Sigmoid colon (tissue), 7 donors: ENCODE data around the gene SPOP. TPM values are rescaled to one million over a fixed set of nuclear protein-coding genes. Genes with fewer than 3 reads are reported as not detected.
A peak's percentile ranks its signal among the peaks of the same experiment; 100 is the strongest.

Experiments
- DNase-seq: peaks from one replicate; pipeline ENCODE4 v3.0.0-alpha.2; 2019
- H3K27ac ChIP-seq, 4 donors: fragments of 200-600 bp; sonication (generic); one replicate each; pipeline ENCODE4 v1.5.1; 2016 to 2019; ENCODE audit warnings: mild to moderate bottlenecking in 1 of 4
- H3K27me3 ChIP-seq, 3 donors: fragments of 200-600 bp; sonication (generic); one replicate each; pipeline ENCODE4 v1.5.1; 2019; ENCODE audit warnings: mild to moderate bottlenecking in 1 of 3
- H3K36me3 ChIP-seq, 4 donors: fragments of 200-600 bp; sonication (generic); one replicate each; pipeline ENCODE4 v1.5.1; 2016 to 2019
- H3K4me1 ChIP-seq, 4 donors: fragments of 200-600 bp; sonication (generic); one replicate each; pipeline ENCODE4 v1.5.1; 2017 to 2019
- H3K4me3 ChIP-seq, 4 donors: fragments of 200-600 bp; sonication (generic); one replicate each; pipeline ENCODE4 v1.5.1; 2017 to 2019; ENCODE audit warnings: mild to moderate bottlenecking in 2 of 4, moderate library complexity in 1 of 4
- H3K9me3 ChIP-seq, 4 donors: fragments of 200-600 bp in 3 of 4; sonication (generic) in 3 of 4; one replicate each; pipeline versions ENCODE4 v1.5.1 to v1.6.1; 2013 to 2019
- EP300 ChIP-seq, 4 donors: sonication (generic); formaldehyde crosslinking; IDR thresholded peaks; one replicate each; pipeline ENCODE4 v1.6.1; 2017; ENCODE audit warnings: antibody characterized with exemption in 4 of 4
- POLR2A ChIP-seq, 2 donors: fragments of 450-650 bp; IDR thresholded peaks; one replicate each; pipeline ENCODE4 v1.6.1; 2016; ENCODE audit warnings: antibody characterized with exemption in 2 of 2, mild to moderate bottlenecking in 2 of 2, moderate library complexity in 2 of 2
- POLR2AphosphoS5 ChIP-seq, 4 donors: sonication (generic); formaldehyde crosslinking; IDR thresholded peaks; one replicate each; pipeline ENCODE4 v1.6.1; 2017; ENCODE audit warnings: antibody characterized with exemption in 4 of 4
- WGBS, 2 donors: extraction: QIAGEN DNeasy Blood & Tissue Kit; methylation state at CpG; one replicate each; pipeline ENCODE4 v1.1.7; 2013; 5-methylcytosine and 5-hydroxymethylcytosine counted together
- intact Hi-C: fragments of 100-400 bp; cut with DNase I; formaldehyde crosslinking; loops from one replicate; pipeline ENCODE4 v1.15.1; 2023
- polyA plus RNA-seq, 3 donors: library from polyadenylated mRNA; stranded (reverse); fragments of 200-250 nt; gene quantifications; one replicate each; pipeline ENCODE4 v1.2.3, GENCODE V29; 2013
- total RNA-seq, 4 donors: library from RNA; depleted of rRNA; stranded (reverse); fragments of >200 nt; gene quantifications; one replicate each; pipeline ENCODE4 v1.1.0, GENCODE V29; 2016
- TF ChIP-seq, protein P1 (sequence below), 4 experiments: fragments of 450-650 bp in 3 of 4; fragments of 200-600 bp in 1 of 4; IDR thresholded peaks; one replicate each; pipeline ENCODE4 v1.5.1; 2016 to 2019; ENCODE audit warnings: antibody characterized with exemption in 4 of 4, mild to moderate bottlenecking in 3 of 4, moderate library complexity in 2 of 4
- donor health status: healthy with polysubstance abuse.
- donor health status: Bipolar disorder and iron deficiency.
- donor health status: healthy.

SPOP gene
- total and polyA plus RNA-seq, 7 donors: 33.0 to 332 (median 226) TPM

DNA sequence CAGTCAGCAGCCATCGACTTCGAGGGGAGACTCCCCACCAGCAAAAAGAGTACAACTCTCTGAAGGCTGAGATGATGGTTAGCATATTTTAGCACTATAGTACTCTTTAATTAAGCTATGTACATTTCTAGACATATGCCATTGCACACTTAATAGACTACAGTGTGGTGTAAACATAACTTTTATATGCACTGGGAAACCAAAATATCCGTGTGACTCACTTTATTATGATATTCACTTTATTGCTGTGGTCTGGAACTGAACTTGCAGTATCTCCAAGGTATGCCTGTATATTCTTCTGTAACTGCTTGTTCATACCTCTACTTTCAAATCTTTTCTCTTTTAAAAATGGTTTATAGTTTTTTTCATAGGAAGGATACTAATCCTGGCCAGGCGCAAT, 113.3 kb downstream of the SPOP start:
- Histone ChIP-seq H3K36me3 (no peaks in the 10 kb centered on the region), H3K27me3 (no peaks in the 10 kb centered on the region), H3K4me3 (no peak overlapping the region), H3K9me3 (no peaks in the 10 kb centered on the region), H3K4me1 (peaks cover 0 to 47% (median 43%) of the 10 kb centered on the region in 4 donors), H3K27ac (peak overlapping the region in 3 of 4 donors; percentile 88 to 92 (median 91))
- intact Hi-C loops: loop anchor here (2.0 to 5.0 kb wide), 2 partner anchors 50 to 288 kb away; no protein-coding TSS in a partner anchor
- 50 to 76% methylated on average over 4 of the region's 4 CpGs for WGBS, 2 donors
- TF ChIP-seq, protein P1, sequence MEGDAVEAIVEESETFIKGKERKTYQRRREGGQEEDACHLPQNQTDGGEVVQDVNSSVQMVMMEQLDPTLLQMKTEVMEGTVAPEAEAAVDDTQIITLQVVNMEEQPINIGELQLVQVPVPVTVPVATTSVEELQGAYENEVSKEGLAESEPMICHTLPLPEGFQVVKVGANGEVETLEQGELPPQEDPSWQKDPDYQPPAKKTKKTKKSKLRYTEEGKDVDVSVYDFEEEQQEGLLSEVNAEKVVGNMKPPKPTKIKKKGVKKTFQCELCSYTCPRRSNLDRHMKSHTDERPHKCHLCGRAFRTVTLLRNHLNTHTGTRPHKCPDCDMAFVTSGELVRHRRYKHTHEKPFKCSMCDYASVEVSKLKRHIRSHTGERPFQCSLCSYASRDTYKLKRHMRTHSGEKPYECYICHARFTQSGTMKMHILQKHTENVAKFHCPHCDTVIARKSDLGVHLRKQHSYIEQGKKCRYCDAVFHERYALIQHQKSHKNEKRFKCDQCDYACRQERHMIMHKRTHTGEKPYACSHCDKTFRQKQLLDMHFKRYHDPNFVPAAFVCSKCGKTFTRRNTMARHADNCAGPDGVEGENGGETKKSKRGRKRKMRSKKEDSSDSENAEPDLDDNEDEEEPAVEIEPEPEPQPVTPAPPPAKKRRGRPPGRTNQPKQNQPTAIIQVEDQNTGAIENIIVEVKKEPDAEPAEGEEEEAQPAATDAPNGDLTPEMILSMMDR (IDR thresholded peaks at IDR 0.05): no peak
- no peak for TF ChIP-seq POLR2A (IDR thresholded peaks at IDR 0.05)
- TF ChIP-seq POLR2AphosphoS5 (IDR thresholded peaks at IDR 0.05): peak in 3 of 4 donors; percentile 50 to 56 (median 56)
- TF ChIP-seq EP300 (IDR thresholded peaks at IDR 0.05): peak in 3 of 4 donors; percentile 47 to 59 (median 57)
- no peak for DNase-seq

DNA sequence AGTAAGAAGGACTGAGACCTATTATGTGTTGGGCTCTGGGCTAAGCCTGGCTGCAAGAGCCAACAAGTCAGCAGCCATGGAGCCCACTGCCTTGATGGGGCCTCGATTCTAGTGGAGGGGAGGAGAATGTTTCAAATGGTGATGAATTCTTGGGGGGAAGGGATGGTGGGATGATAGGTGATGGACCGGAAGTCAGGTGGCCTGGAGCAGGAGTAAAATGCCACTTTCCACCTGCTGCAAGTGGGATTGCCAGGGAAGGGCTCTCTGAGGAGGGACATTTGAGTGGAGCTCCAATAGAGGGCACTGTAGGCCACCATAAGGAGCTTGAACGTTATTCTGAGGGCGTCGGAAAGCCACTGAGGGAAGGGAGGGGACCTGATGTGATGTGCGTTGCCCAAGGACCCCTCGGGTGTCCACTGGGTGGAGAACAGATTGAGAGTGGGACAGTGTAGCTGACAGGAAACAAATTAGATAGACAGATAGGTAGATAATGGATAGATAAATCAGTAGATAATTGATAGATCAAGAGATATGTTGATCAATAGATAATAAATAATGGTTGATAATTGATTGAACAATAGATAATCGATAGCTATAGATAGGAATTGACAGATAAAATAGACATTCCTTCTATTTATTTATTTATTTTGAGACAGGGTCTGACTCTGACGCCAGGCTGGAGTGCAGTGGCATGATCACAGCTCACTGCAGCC, 120.4 kb downstream of the SPOP start:
- Histone ChIP-seq H3K36me3 (no peaks in the 10 kb centered on the region), H3K27ac (no peak overlapping the region), H3K27me3 (no peaks in the 10 kb centered on the region), H3K4me1 (peaks cover 0 to 8% (median 7%) of the 10 kb centered on the region in 4 donors), H3K9me3 (no peaks in the 10 kb centered on the region), H3K4me3 (no peak overlapping the region)
- 13 to 19% methylated on average over 9 of the region's 9 CpGs for WGBS, 2 donors
- peak; percentile 73 for DNase-seq
- no peak for TF ChIP-seq POLR2A (IDR thresholded peaks at IDR 0.05)
- no peak for TF ChIP-seq EP300 (IDR thresholded peaks at IDR 0.05)
- TF ChIP-seq POLR2AphosphoS5 (IDR thresholded peaks at IDR 0.05): no peak
- TF ChIP-seq, protein P1 (IDR thresholded peaks at IDR 0.05): peak; percentile 22 to 62 (median 47)
- intact Hi-C loops: loop anchor here (1.0 to 5.0 kb wide), 3 partner anchors 61 to 240 kb away; no protein-coding TSS in a partner anchor

DNA sequence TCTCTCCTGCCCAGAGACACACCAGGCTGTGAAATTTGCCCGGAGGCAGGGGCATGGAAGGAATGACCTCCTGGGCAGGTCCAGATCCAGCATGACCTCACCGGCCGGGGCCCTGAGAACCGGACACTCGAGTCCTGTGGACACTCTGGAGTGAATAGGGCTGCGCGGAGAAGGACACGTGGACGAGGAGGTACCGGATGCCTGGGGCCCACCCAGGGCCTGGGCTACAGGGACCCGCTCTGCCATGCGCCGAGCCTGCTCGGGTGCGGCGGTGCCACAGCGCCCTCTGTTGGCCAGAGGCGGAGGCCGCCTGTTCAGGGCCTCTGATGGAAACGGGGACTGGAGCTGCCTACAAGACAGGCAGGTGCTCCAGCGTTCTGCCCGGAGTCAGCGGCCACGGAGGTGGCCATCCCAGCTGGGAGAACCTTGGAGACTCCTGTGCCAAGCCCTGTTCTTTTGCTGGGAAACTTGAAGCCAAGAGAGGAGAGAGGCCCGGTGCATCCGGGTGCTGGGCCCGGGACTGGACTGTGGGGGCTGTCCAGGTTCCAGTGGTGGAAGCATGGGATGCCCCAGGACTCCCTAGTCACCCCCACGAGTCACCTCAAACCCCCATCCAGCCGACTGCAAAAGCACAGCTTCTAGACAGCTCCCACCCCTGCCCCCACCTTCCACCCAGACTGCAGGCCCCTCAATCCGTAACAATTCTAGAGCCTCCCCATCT, 121.5 kb downstream of the SPOP start:
- Histone ChIP-seq H3K9me3 (no peaks in the 10 kb centered on the region), H3K4me3 (no peak overlapping the region), H3K36me3 (no peaks in the 10 kb centered on the region), H3K27ac (no peak overlapping the region), H3K4me1 (peaks cover 0 to 8% (median 7%) of the 10 kb centered on the region in 4 donors), H3K27me3 (no peaks in the 10 kb centered on the region)
- no peak for TF ChIP-seq POLR2AphosphoS5 (IDR thresholded peaks at IDR 0.05)
- no peak for TF ChIP-seq EP300 (IDR thresholded peaks at IDR 0.05)
- TF ChIP-seq POLR2A (IDR thresholded peaks at IDR 0.05): no peak
- TF ChIP-seq, protein P1 (IDR thresholded peaks at IDR 0.05): peak; percentile 91 to 100 (median 94)
- WGBS, 2 donors: 14 to 20% methylated on average over 30 of the region's 30 CpGs
- intact Hi-C loops: loop anchor here (1.0 to 5.0 kb wide), 3 partner anchors 121 to 239 kb away; no protein-coding TSS in a partner anchor
- peak; percentile 88 for DNase-seq

DNA sequence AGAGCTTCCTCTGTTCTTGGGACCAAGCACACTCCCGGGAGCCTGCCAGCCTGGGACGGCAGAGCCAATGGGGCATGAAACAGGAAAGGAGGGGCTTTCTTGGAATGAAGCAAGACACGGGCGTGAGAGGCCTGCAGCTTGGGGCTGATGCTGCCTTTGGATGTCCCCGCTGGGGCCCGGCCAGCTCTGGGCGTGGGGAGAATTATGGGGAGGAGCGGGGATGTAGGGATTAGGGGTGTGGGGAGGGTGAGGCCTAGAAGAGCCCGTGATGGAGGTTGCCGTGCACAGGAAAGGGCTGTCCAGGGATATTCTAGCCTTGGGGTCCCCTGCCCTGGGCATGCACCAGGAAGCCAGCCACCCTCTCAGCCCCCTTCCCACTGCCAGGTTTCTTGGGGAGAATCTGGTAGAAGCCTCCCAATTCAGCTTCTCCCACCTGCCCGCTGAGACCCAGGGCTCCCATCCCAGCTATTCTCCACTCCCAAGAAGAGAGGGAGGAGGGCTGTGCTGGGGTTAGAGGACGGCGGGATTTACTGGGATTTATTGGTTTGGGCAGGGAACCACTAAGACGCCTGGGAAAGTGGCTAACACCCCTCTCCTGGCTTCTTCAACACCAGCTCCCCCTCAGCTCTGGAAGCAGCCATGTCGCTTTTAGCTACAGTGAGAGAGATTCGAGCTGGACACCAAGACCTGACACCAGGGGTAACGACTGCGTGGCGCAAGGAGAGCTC, 122.2 kb downstream of the SPOP start:
- Histone ChIP-seq H3K4me1 (peaks cover 0 to 8% (median 7%) of the 10 kb centered on the region in 4 donors), H3K9me3 (no peaks in the 10 kb centered on the region), H3K4me3 (no peak overlapping the region), H3K27me3 (no peaks in the 10 kb centered on the region), H3K36me3 (no peaks in the 10 kb centered on the region), H3K27ac (no peak overlapping the region)
- intact Hi-C loops: loop anchor here (1.0 to 5.0 kb wide), 3 partner anchors 120 to 238 kb away; no protein-coding TSS in a partner anchor
- no peak for DNase-seq
- TF ChIP-seq POLR2AphosphoS5 (IDR thresholded peaks at IDR 0.05) (no peak), POLR2A (IDR thresholded peaks at IDR 0.05) (no peak), EP300 (IDR thresholded peaks at IDR 0.05) (no peak)
- TF ChIP-seq, protein P1 (IDR thresholded peaks at IDR 0.05): no peak
- WGBS, 2 donors: 73 to 78% methylated on average over 19 of the region's 19 CpGs
